ENCODE results near the gene CCDC86.

GRCh38 chr11:60810151-60810550 lies 31.8 kb upstream of the CCDC86 start:
- TF ChIP-seq, protein P1, sequence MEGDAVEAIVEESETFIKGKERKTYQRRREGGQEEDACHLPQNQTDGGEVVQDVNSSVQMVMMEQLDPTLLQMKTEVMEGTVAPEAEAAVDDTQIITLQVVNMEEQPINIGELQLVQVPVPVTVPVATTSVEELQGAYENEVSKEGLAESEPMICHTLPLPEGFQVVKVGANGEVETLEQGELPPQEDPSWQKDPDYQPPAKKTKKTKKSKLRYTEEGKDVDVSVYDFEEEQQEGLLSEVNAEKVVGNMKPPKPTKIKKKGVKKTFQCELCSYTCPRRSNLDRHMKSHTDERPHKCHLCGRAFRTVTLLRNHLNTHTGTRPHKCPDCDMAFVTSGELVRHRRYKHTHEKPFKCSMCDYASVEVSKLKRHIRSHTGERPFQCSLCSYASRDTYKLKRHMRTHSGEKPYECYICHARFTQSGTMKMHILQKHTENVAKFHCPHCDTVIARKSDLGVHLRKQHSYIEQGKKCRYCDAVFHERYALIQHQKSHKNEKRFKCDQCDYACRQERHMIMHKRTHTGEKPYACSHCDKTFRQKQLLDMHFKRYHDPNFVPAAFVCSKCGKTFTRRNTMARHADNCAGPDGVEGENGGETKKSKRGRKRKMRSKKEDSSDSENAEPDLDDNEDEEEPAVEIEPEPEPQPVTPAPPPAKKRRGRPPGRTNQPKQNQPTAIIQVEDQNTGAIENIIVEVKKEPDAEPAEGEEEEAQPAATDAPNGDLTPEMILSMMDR (IDR thresholded peaks at IDR 0.05; ENCODE audit: borderline replicate concordance, extremely low read depth, low read length, poor library complexity, severe bottlenecking): no peak
- no peak for TF ChIP-seq EZH2 (IDR thresholded peaks at IDR 0.05; ENCODE audit: borderline replicate concordance, low read depth, low read length, severe bottlenecking)
